Esophagus muscularis mucosa (tissue), 4 donors: Measurements from ENCODE around the gene ADNP. TPM values are rescaled to one million over a fixed set of nuclear protein-coding genes. Genes with fewer than 3 reads are reported as not detected.

Experiments used
- DNase-seq: peaks from one replicate; pipeline ENCODE4 v3.0.0-alpha.2; 2017; ENCODE audit errors: extremely low spot score
- H3K27ac ChIP-seq, 4 donors: fragments of 200-600 bp; sonication (generic); replicated peaks in 1 of 4; 1 replicate in 3 of 4; 2 replicates in 1 of 4; pipeline ENCODE4 v1.5.1; 2016 to 2019; ENCODE audit warnings: mild to moderate bottlenecking in 1 of 4
- H3K27me3 ChIP-seq, 4 donors: fragments of 200-600 bp; sonication (generic); one replicate each; pipeline versions ENCODE4 v1.5.1 to v1.6.0; 2016 to 2019
- H3K36me3 ChIP-seq, 4 donors: fragments of 200-600 bp; sonication (generic); one replicate each; pipeline ENCODE4 v1.5.1; 2016 to 2019
- H3K4me1 ChIP-seq, 4 donors: fragments of 200-600 bp; sonication (generic); one replicate each; pipeline ENCODE4 v1.5.1; 2016 to 2019
- H3K4me3 ChIP-seq, 4 donors: fragments of 200-600 bp; sonication (generic); 1 replicate in 2 of 4; 2 replicates in 2 of 4; pipeline ENCODE4 v1.5.1; 2016 to 2019; ENCODE audit warnings: mild to moderate bottlenecking in 4 of 4, moderate library complexity in 1 of 4
- H3K9me3 ChIP-seq, 4 donors: fragments of 200-600 bp; sonication (generic); 1 replicate in 3 of 4; 2 replicates in 1 of 4; pipeline ENCODE4 v1.5.1; 2016 to 2019
- EP300 ChIP-seq: sonication (generic); formaldehyde crosslinking; IDR thresholded peaks from one replicate; pipeline ENCODE4 v1.6.1; 2017; ENCODE audit warnings: antibody characterized with exemption
- POLR2A ChIP-seq: fragments of 450-650 bp; IDR thresholded peaks from one replicate; pipeline ENCODE4 v1.6.1; 2017; ENCODE audit warnings: antibody characterized with exemption, moderate library complexity, mild to moderate bottlenecking, low read depth
- POLR2AphosphoS5 ChIP-seq, 2 donors: sonication (generic); formaldehyde crosslinking; IDR thresholded peaks; one replicate each; pipeline ENCODE4 v1.6.1; 2017; ENCODE audit warnings: antibody characterized with exemption in 2 of 2
- WGBS: methylation state at CpG from one replicate; pipeline ENCODE4 v1.1.5; 2018; 5-methylcytosine and 5-hydroxymethylcytosine counted together
- intact Hi-C: fragments of 100-400 bp; cut with DNase I; formaldehyde crosslinking; loops from one replicate; pipeline ENCODE4 v1.15.1; 2023
- total RNA-seq, 4 donors: library from RNA; depleted of rRNA; stranded (reverse); fragments of >200 nt; gene quantifications; one replicate each; pipeline versions ENCODE4 v1.1.0 to v1.2.1, GENCODE V29; 2016
- TF ChIP-seq, protein P1 (sequence below), 3 experiments: fragments of 200-600 bp in 2 of 3; fragments of 450-650 bp in 1 of 3; sonication (generic) in 2 of 3; IDR thresholded peaks; one replicate each; pipeline ENCODE4 v1.5.1; 2017 to 2019; ENCODE audit warnings: antibody characterized with exemption in 3 of 3, mild to moderate bottlenecking in 2 of 3, moderate library complexity in 1 of 3

Gene ADNP
- total RNA-seq, 4 donors from 2014 or later: 39.1 to 59.8 (median 48.2) TPM

DNA sequence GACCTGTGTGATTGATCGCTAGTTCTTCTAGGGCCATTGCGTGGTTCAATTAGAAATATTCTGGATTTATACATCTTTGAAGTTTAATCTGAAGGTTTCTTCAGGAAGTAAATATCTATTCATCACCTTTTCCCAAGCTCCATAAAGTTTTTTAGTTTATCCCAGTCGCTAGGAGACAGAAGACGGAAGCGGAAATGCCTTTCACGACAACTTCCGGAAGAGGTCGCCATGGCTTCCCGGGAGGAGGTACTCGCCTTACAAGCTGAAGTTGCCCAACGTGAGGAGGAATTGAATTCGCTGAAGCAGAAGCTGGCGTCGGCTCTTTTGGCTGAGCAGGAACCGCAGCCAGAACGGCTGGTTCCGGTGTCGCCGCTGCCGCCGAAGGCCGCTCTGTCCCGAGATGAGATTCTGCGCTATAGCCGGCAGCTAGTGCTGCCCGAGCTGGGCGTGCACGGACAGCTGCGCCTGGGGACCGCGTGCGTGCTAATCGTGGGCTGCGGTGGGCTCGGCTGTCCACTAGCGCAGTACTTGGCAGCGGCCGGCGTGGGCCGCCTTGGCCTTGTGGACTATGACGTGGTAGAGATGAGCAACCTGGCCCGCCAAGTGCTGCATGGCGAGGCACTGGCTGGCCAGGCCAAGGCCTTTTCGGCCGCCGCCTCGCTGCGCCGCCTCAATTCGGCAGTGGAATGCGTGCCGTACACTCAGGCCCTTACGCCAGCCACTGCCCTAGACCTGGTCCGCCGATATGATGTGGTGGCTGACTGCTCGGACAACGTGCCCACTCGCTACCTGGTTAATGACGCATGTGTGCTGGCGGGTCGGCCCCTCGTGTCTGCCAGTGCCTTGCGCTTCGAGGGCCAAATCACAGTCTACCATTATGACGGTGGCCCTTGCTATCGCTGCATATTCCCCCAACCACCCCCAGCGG, 27.6 kb upstream of the ADNP start, which contains the start of gene MOCS3:
Gene MOCS3, plus strand, starts transcription at position 204 of the 928 bp plus-strand sequence. Its CDS starts 25 bp downstream, at position 229.
- Histone ChIP-seq H3K27me3 (no peaks in the 10 kb centered on the region), H3K4me1 (peaks cover 39 to 61% (median 54%) of the 10 kb centered on the region in 4 donors), H3K36me3 (peaks cover 0 to 23% (median 13%) of the 10 kb centered on the region in 4 donors), H3K27ac (peak within 1 kb of the TSS; percentile 91 to 96 (median 92)), H3K9me3 (no peaks in the 10 kb centered on the region), H3K4me3 (peak within 1 kb of the TSS; percentile 85 to 100 (median 92))
- WGBS: 1% methylated on average over 44 of the region's 67 CpGs
- DNase-seq: peak; percentile 95
- intact Hi-C loops: no loop called here
- TF ChIP-seq POLR2A (no peak), EP300 (no peak), POLR2AphosphoS5 (IDR thresholded peaks at IDR 0.05) (peak in 1 of 2 donors; percentile 20)
- TF ChIP-seq, protein P1, sequence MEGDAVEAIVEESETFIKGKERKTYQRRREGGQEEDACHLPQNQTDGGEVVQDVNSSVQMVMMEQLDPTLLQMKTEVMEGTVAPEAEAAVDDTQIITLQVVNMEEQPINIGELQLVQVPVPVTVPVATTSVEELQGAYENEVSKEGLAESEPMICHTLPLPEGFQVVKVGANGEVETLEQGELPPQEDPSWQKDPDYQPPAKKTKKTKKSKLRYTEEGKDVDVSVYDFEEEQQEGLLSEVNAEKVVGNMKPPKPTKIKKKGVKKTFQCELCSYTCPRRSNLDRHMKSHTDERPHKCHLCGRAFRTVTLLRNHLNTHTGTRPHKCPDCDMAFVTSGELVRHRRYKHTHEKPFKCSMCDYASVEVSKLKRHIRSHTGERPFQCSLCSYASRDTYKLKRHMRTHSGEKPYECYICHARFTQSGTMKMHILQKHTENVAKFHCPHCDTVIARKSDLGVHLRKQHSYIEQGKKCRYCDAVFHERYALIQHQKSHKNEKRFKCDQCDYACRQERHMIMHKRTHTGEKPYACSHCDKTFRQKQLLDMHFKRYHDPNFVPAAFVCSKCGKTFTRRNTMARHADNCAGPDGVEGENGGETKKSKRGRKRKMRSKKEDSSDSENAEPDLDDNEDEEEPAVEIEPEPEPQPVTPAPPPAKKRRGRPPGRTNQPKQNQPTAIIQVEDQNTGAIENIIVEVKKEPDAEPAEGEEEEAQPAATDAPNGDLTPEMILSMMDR (IDR thresholded peaks at IDR 0.05): no peak

- Histone ChIP-seq H3K9me3 (no peaks in the 10 kb centered on the region), H3K36me3 (peaks cover 0 to 32% (median 19%) of the 10 kb centered on the region in 4 donors), H3K27me3 (no peaks in the 10 kb centered on the region), H3K4me3 (peak within 1 kb of the TSS; percentile 85 to 100 (median 92)), H3K27ac (peak within 1 kb of the TSS; percentile 91 to 96 (median 92)), H3K4me1 (peaks cover 39 to 61% (median 54%) of the 10 kb centered on the region in 4 donors)
- WGBS: under 1% methylated on average over 41 of the region's 52 CpGs
- TF ChIP-seq POLR2AphosphoS5 (IDR thresholded peaks at IDR 0.05): peak; percentile 95 to 99
- TF ChIP-seq, protein P1 (IDR thresholded peaks at IDR 0.05): peak in 1 of 3 experiments; percentile 5
- TF ChIP-seq EP300: no peak
- TF ChIP-seq POLR2A: peak; percentile 82
- peak; percentile 96 for DNase-seq
- intact Hi-C loops: no loop called here
Measured at GRCh38 chr20:50957798-50958614, 26.8 kb upstream of the ADNP start, which contains the start of gene DPM1. Gene DPM1, minus strand, starts transcription at chr20:50958532. Its CDS starts 9 bp downstream, at chr20:50958523.

DNA sequence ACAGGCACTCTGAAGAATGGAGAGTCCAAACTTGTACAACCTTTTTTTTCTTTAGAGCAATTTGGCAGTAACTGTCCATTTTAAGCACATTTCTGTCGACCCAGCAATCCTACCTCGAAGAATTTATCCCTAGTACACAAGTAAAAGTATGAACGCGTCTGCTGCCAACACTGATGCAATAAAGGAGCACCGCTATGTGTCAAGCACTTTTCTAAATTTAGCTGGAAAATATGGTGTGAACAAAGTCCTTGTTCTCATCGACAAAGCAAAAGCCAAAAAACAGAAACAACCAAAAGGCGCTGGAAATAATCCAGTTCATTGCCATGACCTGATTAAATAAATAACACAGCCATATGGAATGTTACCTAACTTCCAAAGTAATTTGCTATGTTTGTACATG, 26.0 kb upstream of the ADNP start:
- Histone ChIP-seq H3K9me3 (no peaks in the 10 kb centered on the region), H3K27me3 (no peaks in the 10 kb centered on the region), H3K4me3 (peak overlapping the region; percentile 85 to 100 (median 92)), H3K36me3 (peaks cover 0 to 33% (median 22%) of the 10 kb centered on the region in 4 donors), H3K4me1 (peaks cover 39 to 61% (median 54%) of the 10 kb centered on the region in 4 donors), H3K27ac (peak overlapping the region; percentile 91 to 96 (median 92))
- intact Hi-C loops: no loop called here
- no peak for TF ChIP-seq EP300
- TF ChIP-seq POLR2A: no peak
- TF ChIP-seq, protein P1 (IDR thresholded peaks at IDR 0.05): no peak
- no peak for TF ChIP-seq POLR2AphosphoS5 (IDR thresholded peaks at IDR 0.05)
- 8% methylated on average over 7 of the region's 7 CpGs for WGBS
- no peak for DNase-seq

DNA sequence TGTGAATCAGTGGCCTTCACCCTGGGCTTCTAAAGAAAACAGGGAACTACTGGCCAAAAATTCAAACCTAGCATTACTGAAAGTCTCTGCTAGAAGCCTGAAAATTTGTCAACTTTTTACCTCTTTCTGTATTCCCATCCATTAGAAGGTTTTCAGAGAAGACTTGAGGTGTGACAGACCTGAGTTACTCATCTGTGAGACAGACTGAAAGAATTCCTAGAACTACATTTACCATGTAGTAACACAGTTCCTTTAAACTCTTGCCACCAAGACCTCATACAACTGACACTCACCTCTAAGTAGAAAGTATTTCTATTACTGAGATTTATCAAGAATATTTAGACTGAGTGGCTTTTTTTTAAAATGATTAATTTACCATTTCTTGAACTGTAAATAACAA, 22.6 kb upstream of the ADNP start:
- H3K27ac ChIP-seq: no peak overlapping the region
- H3K9me3 ChIP-seq: no peaks in the 10 kb centered on the region
- H3K4me1 ChIP-seq: peaks cover 27 to 35% (median 32%) of the 10 kb centered on the region in 4 donors
- no peak for TF ChIP-seq POLR2AphosphoS5 (IDR thresholded peaks at IDR 0.05)
- no peak for TF ChIP-seq EP300
- TF ChIP-seq, protein P1 (IDR thresholded peaks at IDR 0.05): no peak
- no peak for TF ChIP-seq POLR2A
- no peaks in the 10 kb centered on the region for H3K27me3 ChIP-seq
- H3K4me3 ChIP-seq: no peak overlapping the region
- peaks cover 0 to 59% (median 44%) of the 10 kb centered on the region in 4 donors for H3K36me3 ChIP-seq
- DNase-seq: no peak
- intact Hi-C loops: no loop called here
